ENCODE data around the gene ATP1A2. TPM values are rescaled to one million over a fixed set of nuclear protein-coding genes. Genes with fewer than 3 reads are reported as not detected.

The ATP1A2 gene
- total RNA-seq, 1 donor from 2014 or later: 0.04 TPM

DNA sequence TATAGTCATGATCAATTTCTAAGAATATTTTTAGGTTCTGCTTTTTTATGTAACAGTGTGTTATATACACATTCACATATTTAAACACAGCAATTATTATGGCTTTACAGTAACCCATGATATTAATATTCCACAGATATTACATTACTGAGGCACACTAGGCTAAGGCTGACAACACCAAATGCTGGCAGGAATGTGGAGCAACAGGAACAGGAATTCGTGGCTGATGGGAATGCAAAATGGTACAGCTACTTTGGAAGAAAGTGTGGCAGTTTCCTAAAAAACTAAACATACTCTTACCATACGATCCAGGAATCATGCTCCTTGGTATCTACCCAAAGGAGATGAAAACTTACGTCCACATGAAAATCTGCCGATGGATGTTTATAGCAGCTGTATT lies 36.1 kb upstream of the ATP1A2 start:
- H3K27me3 ChIP-seq (ENCODE audit: control insufficient read depth, insufficient read depth, low read length): peaks cover 53% of the 10 kb centered on the region
- TF ChIP-seq, protein P1, sequence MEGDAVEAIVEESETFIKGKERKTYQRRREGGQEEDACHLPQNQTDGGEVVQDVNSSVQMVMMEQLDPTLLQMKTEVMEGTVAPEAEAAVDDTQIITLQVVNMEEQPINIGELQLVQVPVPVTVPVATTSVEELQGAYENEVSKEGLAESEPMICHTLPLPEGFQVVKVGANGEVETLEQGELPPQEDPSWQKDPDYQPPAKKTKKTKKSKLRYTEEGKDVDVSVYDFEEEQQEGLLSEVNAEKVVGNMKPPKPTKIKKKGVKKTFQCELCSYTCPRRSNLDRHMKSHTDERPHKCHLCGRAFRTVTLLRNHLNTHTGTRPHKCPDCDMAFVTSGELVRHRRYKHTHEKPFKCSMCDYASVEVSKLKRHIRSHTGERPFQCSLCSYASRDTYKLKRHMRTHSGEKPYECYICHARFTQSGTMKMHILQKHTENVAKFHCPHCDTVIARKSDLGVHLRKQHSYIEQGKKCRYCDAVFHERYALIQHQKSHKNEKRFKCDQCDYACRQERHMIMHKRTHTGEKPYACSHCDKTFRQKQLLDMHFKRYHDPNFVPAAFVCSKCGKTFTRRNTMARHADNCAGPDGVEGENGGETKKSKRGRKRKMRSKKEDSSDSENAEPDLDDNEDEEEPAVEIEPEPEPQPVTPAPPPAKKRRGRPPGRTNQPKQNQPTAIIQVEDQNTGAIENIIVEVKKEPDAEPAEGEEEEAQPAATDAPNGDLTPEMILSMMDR (IDR thresholded peaks at IDR 0.05; ENCODE audit: insufficient read depth, low read length, poor library complexity, severe bottlenecking): no peak
- DNase-seq (ENCODE audit: low read depth): no peak
- no peaks in the 10 kb centered on the region for H3K36me3 ChIP-seq (ENCODE audit: control insufficient read depth, insufficient read depth, low read length)
- H3K4me3 ChIP-seq (ENCODE audit: low read depth, low read length): no peak overlapping the region

DNA sequence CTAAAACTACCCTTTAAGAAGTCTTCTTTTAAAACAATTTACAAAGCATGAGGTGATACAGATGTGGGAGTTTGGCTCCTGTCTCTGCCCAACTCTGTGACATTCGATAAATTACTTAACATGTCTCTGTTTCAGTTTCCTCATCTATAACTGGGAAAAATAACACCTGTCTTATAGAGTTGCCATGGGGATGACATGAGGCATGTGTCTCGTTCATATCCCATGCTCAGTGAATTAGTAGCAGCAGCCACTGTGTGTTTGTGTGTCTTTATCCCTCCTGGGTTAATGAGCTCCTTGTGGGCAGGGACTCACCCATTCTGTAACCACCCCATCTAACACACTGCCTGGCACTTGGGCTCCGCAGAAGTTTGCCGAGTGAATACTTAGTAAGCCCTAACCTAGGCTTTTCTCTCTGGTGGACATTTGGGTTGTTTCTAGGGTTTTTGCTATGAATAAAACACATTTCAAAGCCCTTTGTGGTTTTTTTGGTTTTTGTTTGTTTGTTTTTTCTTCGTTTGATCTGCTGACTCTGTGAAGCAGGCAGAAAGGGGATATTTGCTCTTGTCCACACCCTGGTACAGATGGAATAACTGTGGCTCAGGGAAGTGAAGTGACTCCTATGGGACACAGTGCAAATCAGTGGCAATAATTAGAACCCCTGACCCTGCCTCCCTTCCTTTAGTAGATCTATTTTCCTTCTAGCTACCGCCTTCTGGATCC lies 35.0 kb upstream of the ATP1A2 start:
- Histone ChIP-seq H3K4me3 (ENCODE audit: low read depth, low read length) (no peak overlapping the region), H3K27me3 (ENCODE audit: control insufficient read depth, insufficient read depth, low read length) (peaks cover 55% of the 10 kb centered on the region), H3K36me3 (ENCODE audit: control insufficient read depth, insufficient read depth, low read length) (no peaks in the 10 kb centered on the region)
- TF ChIP-seq, protein P1 (IDR thresholded peaks at IDR 0.05; ENCODE audit: insufficient read depth, low read length, poor library complexity, severe bottlenecking): no peak
- DNase-seq (ENCODE audit: low read depth): no peak

DNA sequence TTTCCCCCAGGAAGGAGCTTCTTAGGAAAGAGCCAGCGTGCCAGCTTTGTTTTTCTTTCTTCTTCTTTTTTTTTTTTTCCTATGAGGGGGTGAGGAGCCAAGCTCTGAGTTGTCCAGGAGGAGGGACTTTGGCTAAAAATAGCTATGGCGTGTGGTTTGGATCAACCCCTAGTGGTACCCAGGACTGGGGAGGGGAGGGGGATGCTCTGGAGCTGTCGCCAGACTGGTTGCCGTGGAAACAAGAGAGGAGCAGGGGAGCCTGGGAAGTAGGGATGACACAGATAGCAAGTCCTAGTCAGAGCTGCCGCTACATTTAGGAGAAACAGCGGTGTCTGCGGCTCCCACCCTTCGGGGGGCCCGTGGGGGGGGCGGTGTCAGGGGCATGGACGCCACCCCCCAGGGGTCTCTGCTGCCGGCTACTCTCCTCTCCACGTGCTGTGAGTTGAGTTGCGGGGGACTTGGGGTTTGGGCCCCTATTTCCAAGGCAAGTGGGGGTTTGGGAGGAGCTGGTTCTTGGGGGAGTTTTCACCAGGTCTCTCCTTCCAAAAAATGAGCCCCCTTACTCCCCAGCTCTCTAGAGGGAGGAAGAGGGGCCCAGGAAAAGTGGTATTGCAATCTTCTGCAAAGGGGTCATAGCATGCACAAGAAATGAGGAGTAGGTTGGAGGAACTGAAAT lies 34.2 kb upstream of the ATP1A2 start, which contains the start of gene KCNJ9:
TSS of gene KCNJ9 (plus strand) at position 278 of the 676 bp plus-strand sequence. CDS start 2,493 bp downstream, outside the sequence.
- H3K4me3 ChIP-seq (ENCODE audit: low read depth, low read length): no peak within 1 kb of the TSS
- no peak for DNase-seq (ENCODE audit: low read depth)
- TF ChIP-seq, protein P1 (IDR thresholded peaks at IDR 0.05; ENCODE audit: insufficient read depth, low read length, poor library complexity, severe bottlenecking): no peak
- H3K27me3 ChIP-seq (ENCODE audit: control insufficient read depth, insufficient read depth, low read length): peaks cover 55% of the 10 kb centered on the region
- H3K36me3 ChIP-seq (ENCODE audit: control insufficient read depth, insufficient read depth, low read length): no peaks in the 10 kb centered on the region

- no peak for DNase-seq (ENCODE audit: low read depth)
- TF ChIP-seq, protein P1 (IDR thresholded peaks at IDR 0.05; ENCODE audit: insufficient read depth, low read length, poor library complexity, severe bottlenecking): no peak
- H3K4me3 ChIP-seq (ENCODE audit: low read depth, low read length): no peak overlapping the region
- H3K36me3 ChIP-seq (ENCODE audit: control insufficient read depth, insufficient read depth, low read length): no peaks in the 10 kb centered on the region
- H3K27me3 ChIP-seq (ENCODE audit: control insufficient read depth, insufficient read depth, low read length): peaks cover 51% of the 10 kb centered on the region
Observed at GRCh38 chr1:160082487-160082886, 33.1 kb upstream of the ATP1A2 start.

DNA sequence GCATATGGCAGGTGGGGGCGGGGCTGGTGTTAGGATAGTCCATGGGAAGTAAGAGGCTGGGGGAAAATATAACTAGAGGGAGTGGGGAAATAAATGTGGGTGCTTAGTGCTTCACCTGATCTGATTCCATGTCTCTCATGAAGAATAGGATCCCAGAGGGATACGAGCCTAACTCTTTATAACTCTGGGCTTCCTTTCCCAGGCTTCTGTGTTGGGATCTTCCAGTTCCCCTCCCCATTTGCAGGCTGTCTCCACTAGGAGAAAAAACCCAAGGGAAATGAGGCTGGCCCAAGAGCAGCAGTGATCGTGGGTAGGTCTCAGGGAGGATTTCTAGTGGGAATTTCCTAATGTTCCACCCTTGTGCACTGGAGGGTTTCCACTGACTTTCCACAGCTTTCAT lies 32.6 kb upstream of the ATP1A2 start:
- no peaks in the 10 kb centered on the region for H3K36me3 ChIP-seq (ENCODE audit: control insufficient read depth, insufficient read depth, low read length)
- no peak for DNase-seq (ENCODE audit: low read depth)
- TF ChIP-seq, protein P1 (IDR thresholded peaks at IDR 0.05; ENCODE audit: insufficient read depth, low read length, poor library complexity, severe bottlenecking): no peak
- H3K4me3 ChIP-seq (ENCODE audit: low read depth, low read length): no peak overlapping the region
- peaks cover 50% of the 10 kb centered on the region for H3K27me3 ChIP-seq (ENCODE audit: control insufficient read depth, insufficient read depth, low read length)

All from kidney epithelial cell (primary cell).